SK-N-SH (cell line): ENCODE results near the gene HIPK2.

Experiments
- EP300 ChIP-seq, 2 experiments: IDR thresholded peaks; 2 replicates each; pipeline versions ENCODE4 v1.4.0 to v1.6.1; 2012; ENCODE audit warnings: borderline replicate concordance in 1 of 2, low read depth in 1 of 2, low read length in 1 of 2
- SMC3 ChIP-seq: IDR thresholded peaks from 2 replicates; pipeline ENCODE4 v1.6.1; 2012; ENCODE audit warnings: low read depth, low read length, improper control_type of control experiment
- TCF12 ChIP-seq: IDR thresholded peaks from 2 replicates; pipeline ENCODE4 v1.4.0; 2012
- TEAD4 ChIP-seq: IDR thresholded peaks from 2 replicates; pipeline ENCODE4 v1.4.0; 2012; ENCODE audit warnings: mild to moderate bottlenecking, borderline replicate concordance; ENCODE audit not compliant: insufficient read depth
- ZBTB33 ChIP-seq: IDR thresholded peaks from 2 replicates; pipeline ENCODE4 v1.4.0; 2012; ENCODE audit warnings: low read depth, borderline replicate concordance
- TF ChIP-seq, protein P1 (sequence below): fragments of 200-600 bp; sonication (generic); IDR thresholded peaks from 2 replicates; pipeline ENCODE4 v1.6.1; 2017; ENCODE audit warnings: antibody characterized with exemption, mild to moderate bottlenecking, moderate library complexity

DNA sequence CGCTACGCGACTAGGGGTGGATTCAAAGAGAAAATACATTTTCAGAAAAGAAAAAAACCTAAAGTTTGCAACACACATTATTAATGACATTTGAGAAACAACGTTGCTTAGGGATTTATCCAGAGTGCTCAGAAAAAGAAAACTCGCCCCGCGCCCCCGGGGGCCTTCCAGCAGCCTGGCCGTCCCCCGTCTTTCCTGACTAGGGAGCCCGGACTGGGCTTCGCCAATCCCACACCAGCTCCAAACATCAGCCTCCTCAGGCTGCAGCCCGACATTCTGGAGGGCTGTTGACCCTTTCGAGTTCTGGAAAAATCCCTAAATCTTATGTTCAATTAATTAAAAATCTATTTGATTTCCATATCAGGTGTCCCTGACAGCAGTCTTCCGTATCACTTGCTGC lies 205.7 kb downstream of the HIPK2 start:
- TF ChIP-seq, protein P1, sequence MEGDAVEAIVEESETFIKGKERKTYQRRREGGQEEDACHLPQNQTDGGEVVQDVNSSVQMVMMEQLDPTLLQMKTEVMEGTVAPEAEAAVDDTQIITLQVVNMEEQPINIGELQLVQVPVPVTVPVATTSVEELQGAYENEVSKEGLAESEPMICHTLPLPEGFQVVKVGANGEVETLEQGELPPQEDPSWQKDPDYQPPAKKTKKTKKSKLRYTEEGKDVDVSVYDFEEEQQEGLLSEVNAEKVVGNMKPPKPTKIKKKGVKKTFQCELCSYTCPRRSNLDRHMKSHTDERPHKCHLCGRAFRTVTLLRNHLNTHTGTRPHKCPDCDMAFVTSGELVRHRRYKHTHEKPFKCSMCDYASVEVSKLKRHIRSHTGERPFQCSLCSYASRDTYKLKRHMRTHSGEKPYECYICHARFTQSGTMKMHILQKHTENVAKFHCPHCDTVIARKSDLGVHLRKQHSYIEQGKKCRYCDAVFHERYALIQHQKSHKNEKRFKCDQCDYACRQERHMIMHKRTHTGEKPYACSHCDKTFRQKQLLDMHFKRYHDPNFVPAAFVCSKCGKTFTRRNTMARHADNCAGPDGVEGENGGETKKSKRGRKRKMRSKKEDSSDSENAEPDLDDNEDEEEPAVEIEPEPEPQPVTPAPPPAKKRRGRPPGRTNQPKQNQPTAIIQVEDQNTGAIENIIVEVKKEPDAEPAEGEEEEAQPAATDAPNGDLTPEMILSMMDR, result no peak
- TF ChIP-seq TCF12 (no peak), SMC3 (no peak), EP300 (IDR thresholded peaks at IDR 0.05; ENCODE audit: borderline replicate concordance in 1 of 2, low read depth in 1 of 2, low read length in 1 of 2) (no peak), ZBTB33 (no peak), TEAD4 (no peak)
